Cardiac septum (tissue), 1 donor: ENCODE measurements around the gene FARS2. TPM values are rescaled to one million over a fixed set of nuclear protein-coding genes. Genes with fewer than 3 reads are reported as not detected.

Experiments used
- DNase-seq: peaks from one replicate; pipeline ENCODE4 v3.0.0-alpha.2; 2020; ENCODE audit warnings: low spot score
- intact Hi-C: fragments of 100-400 bp; cut with DNase I; formaldehyde crosslinking; loops from one replicate; pipeline ENCODE4 v1.14.0; 2022
- long read RNA-seq: library from polyadenylated mRNA; unstranded; transcript quantifications from one replicate; pipeline ENCODE4 v2.0.0, GENCODE V29; 2021
- total RNA-seq: library from RNA; stranded (reverse); fragmentation: NEBNext Ultra II Directional; extraction: Animal tissue kit (Norgen Biotek cat#: 25700); gene quantifications from one replicate; pipeline ENCODE4 v1.2.1, GENCODE V29; 2021
- donor health status: DM: no; HTN: no; CAD: no.

FARS2 gene
- 13.3 TPM for total RNA-seq
- long read RNA-seq, transcript FARS2-201 (7 exons, 1,663 nt), result major isoform, 26 of 35 reads
- long read RNA-seq, partial matches to known transcripts, result 1 of 35 reads
- long read RNA-seq, other reads (novel, unspliced or antisense), result 8 of 35 reads

DNA sequence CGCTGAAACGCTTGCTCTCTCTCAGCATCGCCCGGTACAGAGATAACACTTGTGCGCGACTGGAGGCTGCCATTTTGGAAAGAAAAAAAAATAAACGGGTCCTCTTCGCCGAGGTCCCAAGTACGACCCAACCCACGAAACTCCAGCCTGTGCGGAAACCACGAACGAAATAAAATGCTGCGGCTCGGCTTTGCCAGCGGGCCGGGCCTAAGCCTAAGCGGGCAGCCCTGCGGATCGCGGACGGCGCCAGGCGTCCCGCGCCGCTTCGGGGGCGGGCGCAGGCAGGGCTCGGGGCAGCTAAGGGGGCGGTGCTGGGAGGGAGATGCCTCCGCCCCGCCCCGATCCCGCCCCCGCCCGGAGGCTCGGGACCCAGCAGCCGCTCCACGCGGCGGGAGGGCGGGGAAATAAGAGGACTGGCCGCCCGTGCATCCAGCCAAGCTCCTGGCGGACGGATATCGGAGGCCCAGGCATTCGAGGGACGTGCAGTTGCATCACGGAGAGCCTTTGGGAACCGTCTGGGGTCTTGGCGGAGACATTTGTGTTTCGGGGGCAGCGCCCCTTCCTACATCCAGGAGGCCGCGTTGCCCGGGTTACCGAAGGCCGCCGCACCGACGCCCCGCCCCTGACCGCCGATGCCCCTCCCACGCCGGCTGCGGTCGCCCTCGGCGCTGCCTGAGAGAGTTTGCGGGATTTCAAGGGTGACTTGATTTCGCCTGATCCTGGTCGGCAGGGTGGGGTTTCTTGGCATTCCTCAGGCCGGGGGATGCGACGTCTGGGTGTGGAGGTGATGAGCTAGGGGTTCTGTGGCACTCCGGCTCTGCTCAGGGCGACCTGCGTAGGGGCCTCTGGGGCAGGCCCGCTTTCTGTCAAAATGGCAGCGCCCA lies at the start of gene FARS2, which contains the start of gene LYRM4:
FARS2 (plus strand) TSS at position 853 of the 884 bp plus-strand sequence.
LYRM4 (minus strand) TSS at position 290 of the 884 bp plus-strand sequence; CDS start at position 73, 217 bp downstream.
- DNase-seq, result peak; percentile 96
- intact Hi-C loops, result loop anchor here (2.0 kb wide), 1 partner anchor 46 kb away; no protein-coding TSS in a partner anchor

DNA sequence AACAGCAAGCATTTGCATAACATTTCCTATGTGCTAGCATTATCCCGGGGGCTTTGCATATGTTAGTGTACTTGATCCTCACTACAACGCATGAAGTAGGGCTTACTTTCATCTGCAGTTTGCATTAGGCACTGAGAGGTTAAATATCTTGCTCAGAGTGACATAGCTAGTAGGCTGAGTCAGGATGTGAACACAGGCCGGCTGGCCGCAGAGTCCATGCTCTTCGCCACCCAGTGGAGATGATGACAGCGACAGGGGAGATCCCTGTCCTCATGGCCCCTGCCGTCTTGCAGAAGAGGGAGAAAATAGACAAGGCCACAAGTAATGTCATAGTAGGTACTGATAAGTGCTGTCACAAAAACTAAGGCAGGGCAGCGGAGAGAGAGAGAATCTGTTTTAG lies 47.5 kb upstream of the FARS2 start:
- intact Hi-C loops, result loop anchor here (1.0 to 10.0 kb wide), 4 partner anchors 47 to 191 kb away; partner anchors contain the start of genes FARS2 and LYRM4
- DNase-seq, result no peak

DNA sequence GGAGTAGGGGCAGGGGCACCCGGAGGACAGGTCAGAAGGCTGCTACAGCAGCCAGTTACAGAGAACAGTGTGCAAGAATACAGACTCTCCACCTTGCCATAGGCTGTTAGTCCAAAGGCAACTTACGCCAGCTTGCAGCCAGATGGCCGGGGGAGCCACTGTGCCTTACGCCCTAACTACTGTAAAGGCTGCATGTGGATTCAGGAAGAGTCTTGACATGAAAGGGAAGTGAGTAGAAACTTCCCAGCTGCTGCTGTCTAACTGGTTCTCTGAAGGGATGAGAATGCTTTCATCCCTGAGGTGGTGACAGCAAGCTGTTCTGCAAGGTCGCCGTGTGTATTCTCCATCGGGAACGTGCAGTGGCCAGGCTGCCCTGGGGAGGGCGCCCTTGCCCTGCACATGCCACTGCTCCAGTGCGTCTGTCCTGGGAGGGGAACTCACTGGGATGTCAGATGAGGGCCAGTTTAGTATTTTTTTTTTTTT lies 46.7 kb upstream of the FARS2 start:
- no peak for DNase-seq
- intact Hi-C loops, result loop anchor here (1.0 to 10.0 kb wide), 4 partner anchors 46 to 190 kb away; partner anchors contain the start of genes FARS2 and LYRM4

DNA sequence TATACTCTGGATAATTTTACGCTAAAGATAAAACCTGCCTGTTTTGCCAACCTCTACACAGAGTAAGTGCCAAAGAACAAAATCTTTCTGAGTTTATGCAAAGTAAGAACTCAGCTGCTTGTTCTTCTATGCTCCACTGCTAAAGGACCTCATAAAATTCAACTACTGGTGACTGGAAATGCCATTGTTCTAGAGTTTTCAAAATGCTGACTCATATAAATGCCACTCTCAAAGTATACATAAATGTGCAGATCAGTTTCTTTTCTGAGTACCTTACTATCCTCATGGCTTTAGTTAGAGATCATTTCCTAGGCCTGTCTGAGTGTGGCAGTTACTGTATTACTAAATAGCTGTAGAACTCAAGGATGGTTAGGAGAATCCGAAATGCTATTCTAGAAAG lies 46.2 kb upstream of the FARS2 start:
- no peak for DNase-seq
- intact Hi-C loops, result loop anchor here (2.0 to 10.0 kb wide), 2 partner anchors 46 to 190 kb away; partner anchors contain the start of genes FARS2 and LYRM4

DNA sequence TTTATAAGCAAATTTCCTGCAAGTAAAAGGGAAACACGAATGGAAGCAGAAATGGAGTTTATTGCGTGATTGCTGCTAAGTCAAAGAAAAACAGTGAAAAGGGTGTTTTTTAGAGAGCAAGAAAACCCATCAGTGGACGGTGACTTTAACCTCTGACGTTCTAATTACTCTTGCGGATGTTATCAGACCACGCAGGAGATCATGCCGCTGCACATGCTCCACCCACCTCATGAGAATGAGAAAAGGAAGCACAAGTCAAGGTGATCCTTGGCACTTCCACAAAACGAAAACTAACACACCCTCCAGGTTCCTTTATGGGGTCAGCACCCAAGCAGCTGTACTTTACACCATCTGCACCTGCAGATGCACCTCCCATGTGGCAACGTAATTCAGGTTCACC lies 45.5 kb upstream of the FARS2 start:
- intact Hi-C loops, result loop anchor here (2.0 to 10.0 kb wide), 2 partner anchors 45 to 189 kb away; partner anchors contain the start of genes FARS2 and LYRM4
- DNase-seq, result no peak

DNA sequence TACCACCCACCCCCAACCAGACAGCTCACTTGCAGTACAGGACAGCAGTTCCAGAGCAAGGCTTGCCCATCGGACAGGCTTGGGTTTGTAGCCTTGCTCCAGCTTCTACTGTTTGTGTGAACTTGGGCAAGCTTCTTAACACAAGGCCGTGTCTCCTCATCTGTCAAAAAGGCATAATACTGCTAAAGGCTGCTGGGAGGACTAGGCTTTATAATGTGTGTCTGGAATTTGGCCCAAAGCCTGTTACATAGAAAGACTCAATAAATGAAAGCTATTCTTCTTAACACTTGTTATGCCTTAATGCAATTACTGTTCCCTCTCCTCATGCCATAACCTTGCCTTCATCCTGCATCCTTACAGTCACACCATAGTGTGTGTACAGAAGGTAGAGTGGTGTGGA lies 44.0 kb upstream of the FARS2 start:
- intact Hi-C loops, result loop anchor here (10.0 kb wide), 1 partner anchor 187 kb away; no protein-coding TSS in a partner anchor
- no peak for DNase-seq

DNA sequence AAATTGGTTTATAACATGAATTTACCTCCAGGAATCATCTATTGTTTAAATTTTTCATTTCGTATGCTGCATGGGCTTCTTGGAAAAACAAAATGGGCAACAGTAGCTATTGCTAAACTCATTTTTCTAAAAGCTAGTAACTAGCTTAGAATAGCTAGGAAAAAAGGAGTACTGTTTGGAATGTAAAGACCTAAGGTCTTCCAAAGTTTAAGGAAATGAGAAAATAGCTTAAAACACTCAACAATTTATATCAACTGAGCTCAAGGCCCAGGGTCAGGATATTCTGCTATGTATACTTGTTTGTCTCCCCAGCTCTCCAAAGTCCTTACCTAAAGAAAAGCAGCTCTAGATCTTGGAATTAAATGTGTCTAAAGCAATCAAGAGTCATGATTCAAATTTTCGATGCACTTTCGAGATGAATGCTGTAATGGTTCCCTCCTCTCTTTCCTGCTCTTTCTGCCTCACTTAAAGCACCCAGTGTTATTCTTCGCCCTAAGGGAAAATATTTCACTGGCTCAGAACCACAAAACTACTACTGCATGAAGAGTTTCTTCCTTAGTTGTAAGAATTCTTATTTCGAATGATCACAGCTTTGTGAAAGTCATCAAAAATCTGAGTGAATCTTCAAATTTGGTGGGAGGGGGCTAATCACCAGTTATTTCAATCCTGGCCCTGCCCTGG lies 42.2 kb upstream of the FARS2 start:
- DNase-seq, result no peak
- intact Hi-C loops, result loop anchor here (10.0 kb wide), 1 partner anchor 186 kb away; no protein-coding TSS in a partner anchor

DNA sequence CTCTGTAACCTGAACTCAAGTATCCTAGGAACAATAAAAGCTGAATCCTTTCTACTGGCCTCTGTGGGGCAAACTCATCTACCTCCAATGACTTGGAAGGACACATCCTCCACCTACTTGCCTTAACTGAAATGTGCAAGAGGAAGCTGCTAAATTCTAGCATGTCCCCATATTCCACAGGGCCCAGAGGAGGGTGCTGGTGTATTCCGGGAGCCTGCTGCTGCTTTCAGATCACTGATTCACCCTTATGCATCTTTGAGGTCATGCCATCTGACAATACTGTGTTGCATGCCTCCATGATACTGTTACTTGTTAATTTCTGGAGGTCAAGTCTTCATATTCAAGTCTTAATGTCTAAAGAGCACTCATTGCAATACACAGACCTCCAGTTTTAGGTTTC lies 40.9 kb upstream of the FARS2 start:
- DNase-seq, result no peak
- intact Hi-C loops, result no loop called here

DNA sequence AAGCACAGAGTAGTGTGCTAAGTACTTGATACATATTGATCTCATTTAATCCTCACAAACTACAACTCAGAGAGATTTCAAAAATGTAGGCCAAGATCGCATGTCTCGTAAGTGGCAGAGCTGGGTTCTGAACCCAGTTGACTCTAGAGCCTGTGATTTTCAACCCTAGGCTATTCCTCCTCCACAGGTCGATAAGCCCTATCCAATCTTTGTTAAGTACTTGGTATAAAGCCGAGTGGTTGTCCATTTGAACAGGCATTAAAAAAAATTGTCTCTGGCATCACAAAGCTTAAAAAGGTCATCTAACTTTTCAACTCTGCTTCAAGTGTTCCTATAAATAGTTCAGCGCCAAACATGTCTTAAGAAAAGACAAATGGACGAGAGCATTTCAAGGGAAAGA lies 38.0 kb upstream of the FARS2 start:
- intact Hi-C loops, result no loop called here

DNA sequence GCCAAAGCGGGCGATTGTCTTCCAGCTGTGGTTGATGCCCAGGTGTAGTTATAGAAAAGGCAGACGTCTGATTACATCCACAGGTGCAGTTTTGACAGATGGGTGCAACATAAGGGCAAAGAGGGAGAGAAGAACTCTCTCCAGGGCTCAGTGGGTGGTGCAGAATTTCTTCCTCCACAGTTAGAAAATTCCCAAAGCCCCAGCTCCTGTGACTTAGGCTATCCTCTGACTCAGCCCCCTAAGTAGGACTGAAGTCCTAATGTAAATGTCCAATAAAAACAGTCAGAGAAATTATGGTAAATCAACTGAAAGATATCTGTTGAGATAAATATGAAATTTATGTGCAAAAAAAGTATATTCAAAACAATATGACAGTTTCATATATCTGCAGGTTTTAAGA lies 32.0 kb upstream of the FARS2 start:
- intact Hi-C loops, result no loop called here
- no peak for DNase-seq

More for the DNA sequence above, 38.0 kb upstream of the FARS2 start:
- DNase-seq, result no peak

DNA sequence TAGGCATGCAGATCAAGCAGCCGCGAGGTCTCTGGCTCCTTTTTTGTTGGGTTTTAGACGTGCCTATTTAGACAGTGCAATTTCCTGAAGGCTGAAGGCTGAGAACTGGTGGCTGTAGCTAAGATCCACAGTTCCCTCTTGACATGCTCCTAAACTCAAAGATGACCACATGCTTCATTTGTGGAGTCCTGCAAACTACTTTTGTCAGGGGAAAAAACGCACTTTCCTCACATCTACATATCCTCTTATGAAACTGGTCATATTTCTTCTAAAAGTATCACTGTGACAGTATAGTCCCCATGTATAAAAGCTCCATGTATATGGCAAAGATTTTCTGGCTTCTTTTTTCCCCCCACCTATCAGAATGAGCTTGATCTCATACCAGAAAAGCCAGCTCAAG lies 31.2 kb upstream of the FARS2 start:
- intact Hi-C loops, result no loop called here
- no peak for DNase-seq

DNA sequence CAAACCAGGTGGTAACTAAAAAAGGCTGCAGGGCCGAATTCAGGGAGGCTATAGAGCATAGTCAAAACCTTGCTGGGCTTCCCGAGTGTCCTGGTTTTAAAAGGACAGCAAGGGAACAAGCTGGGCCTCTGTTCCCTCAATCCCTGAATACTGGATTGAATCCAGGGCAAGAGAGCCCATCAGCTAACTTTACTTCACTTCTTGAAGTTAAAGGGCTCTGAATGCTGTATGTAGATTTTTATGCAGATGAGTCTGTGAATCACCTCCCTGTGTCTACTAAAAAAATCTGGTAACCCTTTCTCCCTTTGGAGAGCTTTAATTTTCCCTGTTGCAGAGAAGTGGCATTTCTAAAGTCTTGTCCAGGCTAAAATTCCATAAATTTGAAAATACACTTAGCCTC lies 30.0 kb upstream of the FARS2 start:
- DNase-seq, result no peak
- intact Hi-C loops, result no loop called here

DNA sequence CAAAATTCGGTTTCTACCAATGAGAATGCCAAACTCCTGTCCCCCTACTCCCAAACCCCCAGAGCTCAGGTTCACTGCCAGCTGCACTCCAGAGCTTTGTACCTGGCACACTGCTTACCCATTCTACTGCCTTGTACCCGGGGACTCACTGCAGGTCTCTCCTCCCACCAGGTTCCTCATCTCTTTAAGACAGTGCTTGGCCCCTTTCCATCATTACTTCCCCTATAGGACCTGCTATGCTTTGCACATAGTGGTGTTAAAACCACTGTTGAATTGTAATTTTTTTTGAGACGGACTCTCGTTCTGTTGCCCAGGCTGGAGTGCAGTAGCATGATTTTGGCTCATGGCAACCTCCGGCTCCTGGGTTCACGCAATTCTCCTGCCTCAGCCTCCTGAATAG lies 26.4 kb upstream of the FARS2 start:
- no peak for DNase-seq
- intact Hi-C loops, result no loop called here

DNA sequence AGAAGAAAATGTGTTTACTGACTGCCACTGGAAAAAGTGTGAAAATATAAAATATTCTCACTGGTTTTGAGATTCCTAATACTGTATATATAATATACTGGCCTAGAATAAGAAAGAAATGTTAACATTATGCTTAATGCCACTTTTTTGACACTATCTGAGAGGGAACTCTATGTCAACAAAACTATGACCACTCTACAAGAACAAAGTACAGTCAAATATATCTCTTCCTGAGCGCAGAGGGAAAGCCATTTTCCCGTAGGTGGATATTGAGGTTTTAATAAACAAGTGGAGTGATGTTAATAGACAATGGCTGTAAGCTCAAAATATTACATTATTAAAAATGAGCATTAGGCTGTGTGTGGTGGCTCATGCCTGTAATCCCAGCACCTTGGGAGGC lies 25.5 kb upstream of the FARS2 start:
- no peak for DNase-seq
- intact Hi-C loops, result no loop called here

DNA sequence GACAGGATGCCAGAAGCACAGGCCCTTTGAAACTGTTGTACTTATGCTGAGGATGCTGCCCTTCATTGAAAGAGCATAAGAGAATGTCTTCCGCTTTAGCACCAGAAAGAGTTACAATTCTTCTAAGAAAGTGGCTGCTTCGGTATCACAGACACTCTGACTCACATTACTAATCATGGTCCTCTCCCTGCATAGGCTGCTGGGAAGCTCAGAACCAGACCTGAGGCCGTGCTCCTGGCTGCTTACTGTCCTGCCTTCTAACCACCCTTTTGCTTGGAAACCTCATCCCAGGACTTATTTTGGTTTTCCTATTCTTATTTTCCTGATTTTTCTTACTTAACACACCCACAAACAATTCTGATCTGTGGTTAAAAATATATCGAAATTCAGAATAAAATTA lies 23.5 kb upstream of the FARS2 start:
- DNase-seq, result no peak
- intact Hi-C loops, result no loop called here

DNA sequence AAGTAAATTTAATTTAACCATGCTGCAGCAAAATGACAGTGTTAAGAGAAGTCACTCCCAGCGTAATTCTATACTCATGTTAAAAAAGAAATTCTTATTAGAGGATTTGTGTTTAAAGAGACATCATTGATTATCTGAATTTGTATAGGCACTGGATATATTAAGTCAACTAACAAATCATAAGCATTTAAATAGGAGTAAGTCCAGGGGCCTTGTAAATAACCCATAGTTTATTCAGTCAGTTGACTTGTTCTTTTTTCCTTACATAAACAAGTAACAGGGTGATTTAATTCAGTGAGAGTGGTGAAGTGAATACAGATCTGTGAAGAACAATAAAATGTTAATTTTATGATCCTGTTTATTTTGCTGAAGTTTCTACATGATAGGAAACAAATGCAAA lies 23.0 kb upstream of the FARS2 start:
- intact Hi-C loops, result no loop called here
- no peak for DNase-seq

DNA sequence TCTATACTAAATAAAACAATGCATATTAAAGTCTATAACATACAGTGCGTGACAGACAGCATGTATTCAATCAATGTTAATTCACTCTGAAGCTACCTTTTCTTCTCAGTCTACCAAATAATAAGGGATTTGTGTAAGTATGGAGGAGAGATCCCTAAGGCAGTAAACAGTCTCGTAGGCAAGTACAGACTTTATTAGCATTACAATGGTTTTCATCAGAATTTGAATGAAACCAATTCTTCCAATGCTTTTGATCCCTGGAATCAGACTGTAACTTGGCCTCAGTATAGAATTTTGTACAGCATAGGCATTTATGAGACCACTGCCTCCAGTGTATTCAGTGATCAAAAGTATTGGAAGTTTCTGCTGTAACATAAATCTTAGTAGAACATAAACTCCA lies 20.1 kb upstream of the FARS2 start:
- no peak for DNase-seq
- intact Hi-C loops, result no loop called here

DNA sequence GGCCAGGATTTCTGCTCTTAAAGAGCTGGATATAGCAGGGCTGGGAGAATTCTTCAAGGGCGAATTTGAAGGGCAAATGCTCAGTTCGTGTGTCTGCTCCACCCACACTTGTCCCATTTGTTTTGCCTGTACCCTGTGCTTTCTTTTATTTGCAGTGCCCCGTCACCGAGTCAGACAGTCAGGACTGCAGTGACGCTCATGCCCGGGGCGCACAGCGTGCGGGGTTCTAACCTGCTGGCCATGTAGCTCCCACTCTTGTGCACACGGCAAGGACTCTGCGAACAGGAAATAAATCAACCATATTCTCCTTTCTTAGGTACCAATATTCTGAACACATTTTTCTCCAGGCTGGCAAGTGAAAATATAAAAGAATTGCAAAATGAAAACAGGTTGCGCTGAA lies 18.2 kb upstream of the FARS2 start:
- DNase-seq, result no peak
- intact Hi-C loops, result no loop called here

DNA sequence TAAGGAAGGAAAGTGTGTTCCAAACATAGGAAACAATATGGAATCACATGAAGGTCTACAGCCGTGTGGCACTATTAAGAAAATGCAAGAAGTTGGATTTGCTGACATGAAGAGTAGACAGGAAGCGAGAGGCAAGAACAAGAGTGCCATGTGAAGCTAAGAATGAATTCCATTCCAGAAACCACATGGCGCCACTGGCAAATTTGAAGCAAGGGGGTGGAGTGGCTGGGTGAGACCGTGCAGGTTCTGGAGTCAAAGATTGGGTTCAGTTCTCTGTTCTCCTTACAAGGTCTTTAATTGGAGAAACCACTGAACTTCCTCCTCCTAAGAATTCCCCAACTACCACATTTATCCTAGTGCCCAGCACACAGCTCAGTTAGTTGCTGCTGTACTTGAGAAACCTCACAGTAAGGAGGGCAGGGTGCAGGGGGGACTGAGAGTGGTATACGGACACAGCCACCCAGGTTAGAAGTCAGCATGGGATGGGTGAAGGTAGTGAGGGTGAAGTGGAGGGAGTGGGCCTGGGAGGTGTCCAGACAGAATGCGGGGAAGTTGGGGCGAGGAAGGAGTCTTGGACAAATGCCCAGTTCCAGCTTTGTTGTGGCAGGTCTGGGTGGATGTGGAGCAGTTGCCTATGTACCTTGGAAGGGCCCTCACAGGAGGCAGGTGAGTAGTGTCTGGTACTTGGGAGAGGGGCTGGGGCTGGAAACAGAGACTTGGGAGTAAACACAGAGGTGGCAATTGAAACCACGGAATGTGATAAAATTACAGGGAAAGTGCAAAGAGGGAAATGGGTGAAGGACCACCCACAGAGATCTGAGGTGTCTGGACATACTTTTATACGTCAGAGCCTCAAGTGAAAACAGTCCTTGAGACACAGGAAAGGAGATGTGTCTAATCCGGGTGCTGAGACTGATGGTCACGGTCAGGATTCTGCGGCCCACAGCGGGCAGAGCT lies 14.9 kb upstream of the FARS2 start:
- intact Hi-C loops, result no loop called here
- no peak for DNase-seq
